ENCODE results near the gene KRT13. TPM values are rescaled to one million over a fixed set of nuclear protein-coding genes. Genes with fewer than 3 reads are reported as not detected.

KRT13 gene
- total RNA-seq, 1 experiment from 2014 or later, result 1.4 TPM

- Histone ChIP-seq H3K27me3 (ENCODE audit: low read length) (no peaks in the 10 kb centered on the region), H3K9me3 (ENCODE audit: low read length) (no peaks in the 10 kb centered on the region), H2AFZ (ENCODE audit: low read length) (no peak overlapping the region), H3K27ac (ENCODE audit: low read length) (no peak overlapping the region), H3K36me3 (ENCODE audit: low read depth, low read length) (no peaks in the 10 kb centered on the region), H3K4me2 (ENCODE audit: low read length) (no peak overlapping the region), H3K4me1 (ENCODE audit: insufficient read depth, low read length) (no peaks in the 10 kb centered on the region), H3F3A (ENCODE audit: low read length, unreplicated experiment) (no peaks in the 10 kb centered on the region), H3K9me2 (replicated peaks; ENCODE audit: low read length) (no peaks in the 10 kb centered on the region), H3K4me3 (ENCODE audit: low read length) (no peak overlapping the region), H3K9ac (ENCODE audit: low read length) (no peak overlapping the region), H3K79me2 (ENCODE audit: low read length) (no peaks in the 10 kb centered on the region), H4K20me1 (ENCODE audit: low read length) (no peaks in the 10 kb centered on the region)
- ATAC-seq (no peak), DNase-seq (no peak)
- ChIA-PET CTCF (no interaction called here), POLR2A (ENCODE audit: unreplicated experiment) (no interaction called here)
- TF ChIP-seq CTCF (conservative IDR thresholded peaks at IDR 0.05; ENCODE audit: low read depth, low read length) (no peak), EZH2phosphoT487 (IDR thresholded peaks at IDR 0.05; ENCODE audit: borderline replicate concordance, low read length) (no peak), EZH2 (IDR thresholded peaks at IDR 0.05; ENCODE audit: low read length, unreplicated experiment) (no peak)
- intact Hi-C loops (cut with micrococcal nuclease), result no loop called here
- BruUV-seq (replicated peaks), result no TSS peak
These were observed 47.7 kb downstream of the KRT13 start for GRCh38 chr17:41457676-41458075.

- no peaks in the 10 kb centered on the region for H3K4me1 ChIP-seq (ENCODE audit: insufficient read depth, low read length)
- no peaks in the 10 kb centered on the region for H3F3A ChIP-seq (ENCODE audit: low read length, unreplicated experiment)
- intact Hi-C loops (cut with micrococcal nuclease), result no loop called here
- no peak overlapping the region for H3K27ac ChIP-seq (ENCODE audit: low read length)
- DNase-seq (no peak), ATAC-seq (no peak)
- no peak overlapping the region for H3K9ac ChIP-seq (ENCODE audit: low read length)
- no peak overlapping the region for H3K4me3 ChIP-seq (ENCODE audit: low read length)
- no peaks in the 10 kb centered on the region for H3K79me2 ChIP-seq (ENCODE audit: low read length)
- CTCF ChIA-PET, result no interaction called here
- TF ChIP-seq EZH2 (IDR thresholded peaks at IDR 0.05; ENCODE audit: low read length, unreplicated experiment) (no peak), EZH2phosphoT487 (IDR thresholded peaks at IDR 0.05; ENCODE audit: borderline replicate concordance, low read length) (no peak), CTCF (conservative IDR thresholded peaks at IDR 0.05; ENCODE audit: low read depth, low read length) (no peak)
- H2AFZ ChIP-seq (ENCODE audit: low read length), result no peak overlapping the region
- BruUV-seq (replicated peaks), result no TSS peak
- H3K4me2 ChIP-seq (ENCODE audit: low read length), result no peak overlapping the region
- no peaks in the 10 kb centered on the region for H4K20me1 ChIP-seq (ENCODE audit: low read length)
- H3K9me2 ChIP-seq (replicated peaks; ENCODE audit: low read length), result no peaks in the 10 kb centered on the region
- no peaks in the 10 kb centered on the region for H3K27me3 ChIP-seq (ENCODE audit: low read length)
- no peaks in the 10 kb centered on the region for H3K36me3 ChIP-seq (ENCODE audit: low read depth, low read length)
- no peaks in the 10 kb centered on the region for H3K9me3 ChIP-seq (ENCODE audit: low read length)
- POLR2A ChIA-PET (ENCODE audit: unreplicated experiment), result no interaction called here
These were observed 49.2 kb downstream of the KRT13 start for GRCh38 chr17:41456204-41456603.

GRCh38 chr17:41455236-41455635 lies 50.2 kb downstream of the KRT13 start:
- Histone ChIP-seq H2AFZ (ENCODE audit: low read length) (no peak overlapping the region), H3K9me2 (replicated peaks; ENCODE audit: low read length) (no peaks in the 10 kb centered on the region), H3K9ac (ENCODE audit: low read length) (no peak overlapping the region), H3K9me3 (ENCODE audit: low read length) (no peaks in the 10 kb centered on the region), H3K36me3 (ENCODE audit: low read depth, low read length) (no peaks in the 10 kb centered on the region), H3K79me2 (ENCODE audit: low read length) (no peaks in the 10 kb centered on the region), H3F3A (ENCODE audit: low read length, unreplicated experiment) (no peaks in the 10 kb centered on the region), H3K27me3 (ENCODE audit: low read length) (no peaks in the 10 kb centered on the region), H3K4me1 (ENCODE audit: insufficient read depth, low read length) (no peaks in the 10 kb centered on the region), H3K4me2 (ENCODE audit: low read length) (no peak overlapping the region), H4K20me1 (ENCODE audit: low read length) (no peaks in the 10 kb centered on the region), H3K4me3 (ENCODE audit: low read length) (no peak overlapping the region), H3K27ac (ENCODE audit: low read length) (no peak overlapping the region)
- ATAC-seq (no peak), DNase-seq (no peak)
- TF ChIP-seq CTCF (conservative IDR thresholded peaks at IDR 0.05; ENCODE audit: low read depth, low read length), result no peak
- TF ChIP-seq EZH2phosphoT487 (IDR thresholded peaks at IDR 0.05; ENCODE audit: borderline replicate concordance, low read length), result no peak
- TF ChIP-seq EZH2 (IDR thresholded peaks at IDR 0.05; ENCODE audit: low read length, unreplicated experiment), result no peak
- BruUV-seq (replicated peaks), result no TSS peak
- CTCF ChIA-PET, result no interaction called here
- POLR2A ChIA-PET (ENCODE audit: unreplicated experiment), result no interaction called here
- intact Hi-C loops (cut with micrococcal nuclease), result no loop called here

Data from PC-3 (cell line).